Common myeloid progenitor, CD34-positive (primary cell): ENCODE data around the gene DOCK10. TPM values are rescaled to one million over a fixed set of nuclear protein-coding genes. Genes with fewer than 3 reads are reported as not detected.
A peak's percentile ranks its signal among the peaks of the same experiment; 100 is the strongest.

Source experiments
- CTCF ChIA-PET: fragments of 350-600 bp; sonication (Branson Sonifier 250); formaldehyde crosslinking; loops from one replicate; lab custom pipeline; 2021; ENCODE audit warnings: antibody characterized with exemption; lab: Charles Lee
- POLR2A ChIA-PET: fragments of 350-600 bp; sonication (Branson Sonifier 250); formaldehyde crosslinking; loops from one replicate; lab custom pipeline; 2021; ENCODE audit warnings: antibody characterized with exemption; lab: Charles Lee
- DNase-seq, 3 donors: peaks; one replicate each; pipeline versions ENCODE4 v3.0.0 to v3.0.0-alpha.2; 2013
- H3K27ac ChIP-seq, 2 experiments: 1 replicate in 1 of 2; 2 replicates in 1 of 2; pipeline ENCODE4 v1.7.0; 2013; ENCODE audit warnings: inconsistent platforms in 2 of 2, low read length in 2 of 2, mild to moderate bottlenecking in 2 of 2, low read depth in 1 of 2, moderate library complexity in 1 of 2; ENCODE audit not compliant: severe bottlenecking in 2 of 2, insufficient read depth in 1 of 2, poor library complexity in 1 of 2
- H3K27me3 ChIP-seq, 5 experiments: replicated peaks in 2 of 5; 1 replicate in 3 of 5; 2 replicates in 2 of 5; pipeline versions ENCODE4 v1.6.1 to v1.7.0; 2013; ENCODE audit warnings: low read length in 4 of 5, mild to moderate bottlenecking in 2 of 5, moderate library complexity in 2 of 5, inconsistent platforms in 1 of 5; ENCODE audit not compliant: insufficient read depth in 5 of 5, control insufficient read depth in 4 of 5
- H3K36me3 ChIP-seq, 4 experiments: 1 replicate in 2 of 4; 2 replicates in 2 of 4; pipeline versions ENCODE4 v1.6.1 to v1.7.0; 2013; ENCODE audit warnings: low read length in 3 of 4, control low read depth in 1 of 4, mild to moderate bottlenecking in 1 of 4; ENCODE audit not compliant: control insufficient read depth in 4 of 4, insufficient read depth in 4 of 4
- H3K4me1 ChIP-seq, 4 experiments: 1 replicate in 3 of 4; 2 replicates in 1 of 4; pipeline versions ENCODE4 v1.6.1 to v1.7.1; 2013; ENCODE audit warnings: low read length in 3 of 4, mild to moderate bottlenecking in 3 of 4, control low read depth in 1 of 4, inconsistent platforms in 1 of 4, moderate library complexity in 1 of 4; ENCODE audit not compliant: control insufficient read depth in 4 of 4, insufficient read depth in 4 of 4; ENCODE audit errors: control extremely low read depth in 1 of 4
- H3K4me3 ChIP-seq, 7 experiments: 1 replicate in 4 of 7; 2 replicates in 3 of 7; pipeline versions ENCODE4 v1.5.1 to v1.7.0; 2013; ENCODE audit warnings: mild to moderate bottlenecking in 7 of 7, low read length in 6 of 7, moderate library complexity in 6 of 7, inconsistent platforms in 2 of 7, low read depth in 2 of 7, control low read depth in 1 of 7; ENCODE audit not compliant: insufficient read depth in 4 of 7, control insufficient read depth in 1 of 7; ENCODE audit errors: extremely low read depth in 1 of 7
- H3K9me3 ChIP-seq, 5 experiments: 1 replicate in 4 of 5; 2 replicates in 1 of 5; pipeline versions ENCODE4 v1.6.1 to v1.7.1; 2013; ENCODE audit warnings: low read length in 4 of 5, mild to moderate bottlenecking in 2 of 5, inconsistent platforms in 1 of 5, low read depth in 1 of 5, moderate library complexity in 1 of 5; ENCODE audit not compliant: control insufficient read depth in 4 of 5, insufficient read depth in 2 of 5; ENCODE audit errors: control extremely low read depth in 1 of 5
- WGBS: methylation state at CpG from one replicate; pipeline ENCODE4 v1.1.5; 2013; ENCODE audit not compliant: insufficient coverage; 5-methylcytosine and 5-hydroxymethylcytosine counted together
- polyA plus RNA-seq: library from polyadenylated mRNA; unstranded; fragments of 120-200 nt; gene quantifications from one replicate; pipeline ENCODE4 v1.2.1, GENCODE V29; 2013

The DOCK10 gene
- polyA plus RNA-seq, result 20.5 TPM

- no peaks in the 10 kb centered on the region for H3K36me3 ChIP-seq
- CTCF ChIA-PET, result interaction anchor here (0.5 to 1.5 kb wide), 7 partner anchors 11 to 91 kb away, joined by 3 to 5 read pairs (median 3); no protein-coding TSS in a partner anchor
- H3K4me3 ChIP-seq, result peak within 1 kb of the TSS; percentile 75 to 92 (median 83)
These were observed at the start of gene DOCK10 for GRCh38 chr2:225041851-225042799. TSS of gene DOCK10 (minus strand) at chr2:225042468. CDS start at chr2:225042374, 94 bp downstream.

GRCh38 chr2:225091336-225091735, 49.1 kb upstream of the DOCK10 start:
- Histone ChIP-seq H3K36me3 (no peaks in the 10 kb centered on the region), H3K4me1 (no peaks in the 10 kb centered on the region), H3K4me3 (no peak overlapping the region), H3K27ac (no peak overlapping the region), H3K27me3 (no peaks in the 10 kb centered on the region), H3K9me3 (no peaks in the 10 kb centered on the region)
- ChIA-PET POLR2A (no interaction called here), CTCF (no interaction called here)
- no peak for DNase-seq
- no CpG with 5 or more reads among the region's 2 CpGs for WGBS

More at GRCh38 chr2:225041851-225042799, at the start of gene DOCK10:
- Histone ChIP-seq H3K27me3 (peaks cover 0 to 4% (median 0%) of the 10 kb centered on the region in 5 experiments), H3K27ac (peak within 1 kb of the TSS; percentile 62 to 75), H3K9me3 (no peaks in the 10 kb centered on the region), H3K4me1 (peaks cover 2 to 34% (median 23%) of the 10 kb centered on the region in 4 experiments)
- 0% methylated on average over 96 of the region's 113 CpGs for WGBS
- peak; percentile 67 to 81 (median 76) for DNase-seq
- POLR2A ChIA-PET, result interaction anchor here (0.6 to 0.9 kb wide), 2 partner anchors 12 to 225 kb away, joined by 3 read pairs; no protein-coding TSS in a partner anchor

- ChIA-PET CTCF (no interaction called here), POLR2A (no interaction called here)
- H3K4me3 ChIP-seq, result no peak overlapping the region
- no peak overlapping the region for H3K27ac ChIP-seq
- H3K4me1 ChIP-seq, result no peaks in the 10 kb centered on the region
- no peaks in the 10 kb centered on the region for H3K36me3 ChIP-seq
- H3K27me3 ChIP-seq, result no peaks in the 10 kb centered on the region
- H3K9me3 ChIP-seq, result no peaks in the 10 kb centered on the region
- 100% methylated on average over 1 of the region's 3 CpGs for WGBS
- no peak for DNase-seq
These were observed 48.5 kb upstream of the DOCK10 start for GRCh38 chr2:225090746-225091145.

GRCh38 chr2:225086915-225087314, 44.6 kb upstream of the DOCK10 start:
- Histone ChIP-seq H3K36me3 (no peaks in the 10 kb centered on the region), H3K4me3 (no peak overlapping the region), H3K27me3 (no peaks in the 10 kb centered on the region), H3K9me3 (no peaks in the 10 kb centered on the region), H3K4me1 (no peaks in the 10 kb centered on the region), H3K27ac (no peak overlapping the region)
- WGBS, result no CpG with 5 or more reads among the region's 5 CpGs
- ChIA-PET CTCF (no interaction called here), POLR2A (interaction anchor here (0.5 kb wide), 1 partner anchor 70 kb away, joined by 3 read pairs; no protein-coding TSS in a partner anchor)
- no peak for DNase-seq

- CTCF ChIA-PET, result no interaction called here
- POLR2A ChIA-PET, result interaction anchor here (0.5 kb wide), 1 partner anchor 69 kb away, joined by 3 read pairs; no protein-coding TSS in a partner anchor
- Histone ChIP-seq H3K9me3 (no peaks in the 10 kb centered on the region), H3K4me1 (no peaks in the 10 kb centered on the region), H3K36me3 (no peaks in the 10 kb centered on the region), H3K27me3 (no peaks in the 10 kb centered on the region), H3K27ac (no peak overlapping the region), H3K4me3 (no peak overlapping the region)
- no peak for DNase-seq
- WGBS, result 100% methylated on average over 1 of the region's 4 CpGs
These were observed 44.2 kb upstream of the DOCK10 start for GRCh38 chr2:225086439-225086838.

GRCh38 chr2:225083276-225083675, 41.0 kb upstream of the DOCK10 start:
- WGBS, result 100% methylated on average over 3 of the region's 3 CpGs
- no peak overlapping the region for H3K27ac ChIP-seq
- H3K4me3 ChIP-seq, result no peak overlapping the region
- H3K9me3 ChIP-seq, result no peaks in the 10 kb centered on the region
- ChIA-PET POLR2A (no interaction called here), CTCF (no interaction called here)
- H3K36me3 ChIP-seq, result no peaks in the 10 kb centered on the region
- H3K27me3 ChIP-seq, result no peaks in the 10 kb centered on the region
- H3K4me1 ChIP-seq, result no peaks in the 10 kb centered on the region
- no peak for DNase-seq

- no peak for DNase-seq
- Histone ChIP-seq H3K9me3 (no peaks in the 10 kb centered on the region), H3K27me3 (no peaks in the 10 kb centered on the region), H3K4me3 (no peak overlapping the region), H3K36me3 (no peaks in the 10 kb centered on the region), H3K4me1 (no peaks in the 10 kb centered on the region), H3K27ac (no peak overlapping the region)
- ChIA-PET CTCF (no interaction called here), POLR2A (no interaction called here)
These were observed 33.9 kb upstream of the DOCK10 start for GRCh38 chr2:225076125-225076524.
